GM18867 (cell line): ENCODE results near the gene KAZN.

Source experiments
- ATAC-seq: cut with Tn5 transposase; IDR thresholded peaks from one replicate; pipeline ENCODE4 v1.9.1; 2021; ENCODE audit warnings: mild to moderate bottlenecking, moderate library complexity; ENCODE audit not compliant: unreplicated experiment

KAZN gene

DNA sequence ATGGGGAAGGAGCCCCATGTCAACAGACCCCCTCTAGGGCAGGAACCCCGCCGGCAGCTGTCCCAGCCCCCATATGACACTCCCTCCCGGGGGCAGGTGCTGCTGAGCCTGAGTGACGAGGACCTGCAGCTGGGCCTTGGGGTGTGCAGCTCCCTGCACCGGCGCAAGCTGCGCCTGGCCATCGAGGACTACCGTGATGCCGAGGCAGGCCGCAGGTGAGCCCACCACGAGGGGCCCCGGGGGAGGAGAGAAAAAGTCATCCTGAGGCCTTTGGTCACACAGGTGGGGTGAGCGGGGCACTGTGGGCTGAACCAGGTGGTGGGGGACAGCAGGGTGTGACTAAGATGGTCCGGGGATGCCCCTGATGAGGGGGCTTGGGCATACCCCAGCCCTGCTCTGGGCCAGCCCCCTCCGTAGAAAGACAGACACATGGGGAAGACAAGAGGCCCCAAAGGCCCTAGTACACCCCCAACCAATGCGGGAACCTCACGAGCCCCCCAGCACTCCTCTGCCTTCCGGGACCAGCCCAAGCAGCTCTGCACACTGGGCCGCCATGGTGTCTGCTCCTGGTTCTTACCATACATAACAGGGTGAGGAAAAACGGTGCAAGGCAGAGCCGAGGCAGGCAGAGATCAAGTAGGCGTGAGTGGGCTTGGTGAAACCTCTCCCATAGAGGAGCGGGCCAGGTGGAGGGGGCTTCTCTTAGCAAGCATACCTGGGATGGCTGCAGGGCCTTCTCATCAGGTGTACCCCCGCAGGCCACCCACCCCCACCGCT lies 496.4 kb downstream of the KAZN start:
- no peak for ATAC-seq

DNA sequence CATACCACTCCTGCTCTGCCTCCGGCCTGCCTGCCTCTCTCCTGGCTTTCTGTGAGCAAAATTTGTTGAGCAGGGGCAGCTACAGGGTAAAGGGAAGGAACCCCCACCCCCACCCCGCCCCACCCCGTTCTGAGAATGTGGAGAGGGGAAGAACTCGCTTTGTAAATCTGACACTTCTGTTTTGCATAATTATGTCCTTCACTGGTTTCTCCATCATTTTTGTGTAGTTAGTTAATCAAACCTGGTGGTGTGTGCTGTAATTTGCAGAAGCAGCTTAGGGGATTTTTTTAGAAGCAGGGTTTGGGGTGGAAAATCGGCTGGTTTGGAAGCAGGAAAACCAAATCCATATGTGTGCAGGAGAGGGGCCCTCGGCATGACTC lies 497.0 kb downstream of the KAZN start:
- ATAC-seq = no peak

DNA sequence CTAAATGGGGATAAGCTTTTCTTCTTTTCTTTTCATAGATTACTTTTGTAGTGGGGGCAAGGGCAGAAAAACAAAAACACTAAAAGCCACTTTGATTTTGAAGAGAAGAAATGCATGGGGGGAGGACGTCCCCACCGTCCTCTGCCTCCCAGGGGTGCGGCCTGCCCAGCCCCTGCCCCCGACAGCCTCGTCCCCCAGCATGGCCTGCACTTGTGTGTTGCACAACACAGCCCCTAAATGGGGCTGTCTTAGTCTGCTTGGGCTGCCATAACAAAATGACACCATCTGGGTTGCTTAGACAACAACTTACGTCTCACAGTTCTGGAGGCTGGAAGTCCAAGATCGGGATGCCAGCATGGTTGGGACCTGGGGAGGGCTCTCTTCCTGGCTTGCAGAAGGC lies 497.8 kb downstream of the KAZN start:
- ATAC-seq = no peak

DNA sequence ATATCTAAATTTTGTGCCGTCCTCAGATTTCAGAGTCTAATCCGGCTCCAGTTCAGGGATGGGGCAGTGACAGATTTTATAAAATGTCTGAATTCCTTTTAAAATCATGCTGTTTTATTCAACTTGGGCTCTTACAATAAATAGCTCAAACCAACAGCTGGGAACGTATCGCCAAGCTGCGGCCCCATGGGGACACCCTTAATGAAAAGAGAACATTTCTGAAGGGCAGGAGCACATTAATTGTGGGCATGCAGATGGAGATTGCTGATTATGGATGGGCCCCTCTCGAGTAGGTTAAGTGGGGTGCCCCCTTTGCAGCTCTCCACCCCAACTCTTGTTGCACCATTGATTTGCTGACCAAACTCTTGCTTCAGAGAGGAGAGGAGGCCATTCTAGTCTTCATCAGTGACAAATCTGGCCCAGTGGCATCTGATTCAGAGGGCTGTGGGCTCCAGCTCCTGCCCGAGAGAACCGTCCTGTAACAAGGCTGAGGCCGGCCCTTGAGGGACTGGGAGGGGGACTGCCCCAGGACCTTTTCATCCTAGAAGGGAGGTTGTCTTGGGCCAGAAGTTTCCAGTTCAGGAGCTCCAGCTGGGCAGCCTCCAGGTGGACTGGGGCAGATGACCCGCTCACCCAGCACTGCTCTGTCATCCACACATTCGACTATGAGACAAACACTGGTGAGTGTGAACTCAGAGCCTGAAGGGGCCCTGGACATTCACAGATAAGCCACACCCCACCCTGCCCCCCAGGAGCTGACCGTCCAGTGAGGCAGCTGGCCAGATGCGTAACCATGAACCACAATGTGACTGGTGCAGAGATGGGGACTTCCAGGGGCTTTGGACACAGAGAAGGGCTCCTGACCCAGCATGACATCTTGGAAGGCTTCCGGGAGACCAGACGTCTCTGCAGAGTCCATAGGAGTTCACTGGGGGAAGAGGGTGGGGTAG lies 500.0 kb downstream of the KAZN start:
- ATAC-seq = no peak

DNA sequence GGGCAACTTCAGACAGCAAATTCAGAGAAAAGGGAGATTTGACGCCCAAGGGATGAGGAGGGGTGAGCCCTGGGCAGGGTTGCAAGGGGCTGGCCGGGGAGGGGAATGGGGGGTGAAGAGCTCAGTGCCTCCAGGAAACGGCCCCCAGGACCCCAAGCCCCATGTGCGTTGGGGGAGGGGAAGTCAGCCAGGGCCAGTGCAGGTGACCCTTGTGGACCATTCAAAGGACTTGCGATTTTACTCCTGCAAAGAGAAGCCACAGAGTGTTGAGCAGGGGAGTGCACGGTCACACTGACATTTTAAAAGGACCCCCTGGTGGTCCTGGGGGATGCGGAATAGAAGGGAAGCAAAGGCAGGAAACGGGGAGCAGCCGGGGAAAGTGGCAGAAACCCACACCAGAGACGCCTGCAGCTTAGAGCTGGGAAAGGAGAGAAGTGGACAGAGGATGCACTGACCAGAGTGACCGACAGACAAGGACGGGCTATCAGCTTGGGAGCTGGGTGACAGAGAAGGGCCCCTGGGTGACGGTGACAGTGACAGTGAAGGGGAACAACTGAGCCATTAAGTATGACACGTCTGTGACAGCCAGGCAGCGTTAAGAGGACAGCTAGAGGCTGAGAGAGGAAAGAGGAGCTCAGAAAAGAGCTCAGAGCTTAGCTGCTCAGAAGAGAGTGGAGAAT lies 501.1 kb downstream of the KAZN start:
- ATAC-seq = no peak

DNA sequence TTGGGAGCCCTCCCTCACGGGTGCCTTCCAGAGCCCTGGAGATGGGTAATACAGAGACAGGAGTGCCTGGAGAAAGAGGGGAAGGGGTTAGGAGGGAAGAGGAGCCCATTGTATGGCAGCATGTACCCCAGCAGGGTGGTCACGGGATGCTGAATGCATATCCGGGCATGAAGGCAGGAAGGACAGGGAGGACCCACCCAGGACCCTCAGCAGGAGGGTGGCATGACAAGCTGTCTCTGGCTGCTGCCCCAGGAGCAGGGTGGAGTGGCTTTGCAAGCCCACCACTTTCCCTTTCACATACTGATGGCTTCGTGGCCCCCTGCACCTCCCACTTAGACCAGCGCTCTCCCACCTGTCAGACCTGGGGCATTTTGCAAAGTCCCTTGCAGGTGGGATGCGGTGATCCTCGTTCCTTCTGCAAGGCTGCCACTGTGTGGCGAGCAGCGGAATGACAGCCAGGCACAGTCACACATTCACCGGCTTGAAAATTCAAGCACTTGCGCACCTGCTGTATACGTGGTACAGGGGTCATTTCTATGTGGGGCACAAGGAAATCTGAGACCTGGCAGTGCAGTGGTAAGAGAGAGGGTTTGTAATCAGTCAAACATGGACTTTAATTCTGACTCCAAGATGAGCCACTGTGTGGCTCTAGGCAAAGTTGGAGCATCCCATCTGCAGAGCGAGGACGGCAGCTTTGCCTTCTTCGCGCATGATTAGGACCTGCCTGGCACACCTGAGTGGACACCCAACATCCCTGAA lies 501.8 kb downstream of the KAZN start:
- ATAC-seq = no peak

DNA sequence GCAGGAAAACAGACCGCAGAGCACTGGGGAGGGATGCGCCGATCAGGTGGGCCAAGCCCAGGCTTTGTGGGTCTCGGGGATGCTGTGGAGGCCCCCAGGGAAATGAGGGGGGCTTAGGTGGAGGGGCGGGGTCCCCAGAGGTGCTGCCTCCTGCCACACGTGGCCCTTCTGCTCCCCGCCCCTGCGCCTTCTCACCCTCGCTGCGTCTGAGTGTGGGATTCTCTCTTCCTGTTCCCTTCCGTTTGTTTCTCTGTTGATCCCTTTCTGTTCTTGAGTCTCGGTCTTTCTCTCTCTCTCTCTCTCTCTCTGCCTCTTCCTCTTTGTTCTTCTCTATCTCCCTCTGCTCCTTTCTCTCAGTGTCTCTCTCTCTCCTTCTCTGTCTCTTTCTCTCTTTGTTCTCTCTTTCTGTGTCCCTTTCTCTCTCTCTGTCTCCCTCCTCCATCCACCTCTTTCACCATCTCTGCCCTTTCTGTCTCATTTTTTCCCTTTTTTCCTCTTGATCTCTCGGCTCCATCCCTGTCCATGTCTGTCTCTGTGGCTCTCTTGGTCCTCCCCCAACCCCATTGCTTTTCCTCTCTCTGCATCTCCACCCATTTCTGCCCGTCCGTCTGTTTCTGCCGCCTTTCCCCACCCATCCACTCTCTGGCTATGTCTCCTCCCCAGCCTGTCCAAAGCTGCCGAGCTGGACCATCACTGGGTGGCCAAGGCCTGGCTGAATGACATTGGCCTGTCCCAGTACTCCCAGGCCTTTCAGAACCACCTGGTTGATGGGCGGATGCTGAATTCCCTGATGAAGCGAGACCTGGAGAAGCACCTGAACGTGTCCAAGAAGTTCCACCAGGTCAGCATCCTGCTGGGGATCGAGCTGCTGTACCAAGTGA lies 502.6 kb downstream of the KAZN start:
- no peak for ATAC-seq

DNA sequence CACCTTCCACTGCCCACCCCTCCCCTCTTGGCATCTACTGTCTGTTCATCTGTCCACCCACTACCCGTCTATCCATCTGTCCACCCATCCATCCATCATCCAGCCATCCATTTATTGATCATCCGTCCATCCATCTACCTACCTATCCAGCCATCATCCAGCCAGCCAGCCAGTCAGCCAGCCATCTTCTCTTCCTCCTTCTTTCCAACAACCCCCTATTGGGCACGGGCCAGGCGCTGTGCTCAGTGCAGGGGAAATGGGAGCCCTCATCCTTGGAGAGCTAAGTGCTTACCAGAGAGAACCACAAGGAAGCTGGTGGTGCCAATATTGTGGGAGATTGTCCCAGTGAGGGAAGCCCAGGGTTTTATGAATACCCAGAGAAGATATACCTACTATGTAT lies 503.3 kb downstream of the KAZN start:
- no peak for ATAC-seq

DNA sequence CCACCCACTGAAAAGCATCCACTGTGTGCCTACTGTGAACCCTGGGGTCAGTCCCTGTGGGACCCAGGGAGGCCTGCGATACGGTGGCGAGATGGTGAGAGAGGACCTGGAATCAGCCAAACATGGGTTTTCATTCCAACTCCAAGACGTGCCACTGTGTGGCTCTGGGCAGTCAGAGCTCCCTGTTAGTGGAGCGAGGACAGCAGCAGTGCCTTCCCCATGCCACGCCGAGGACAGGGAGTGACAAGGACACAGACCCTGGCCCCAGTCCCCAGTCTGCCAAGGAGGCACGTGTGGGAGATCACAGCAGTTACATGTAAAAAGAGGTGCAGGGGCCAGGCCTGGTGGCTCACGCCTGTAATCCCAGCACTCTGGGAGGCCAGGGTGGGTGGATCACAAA lies 504.2 kb downstream of the KAZN start:
- ATAC-seq = no peak

DNA sequence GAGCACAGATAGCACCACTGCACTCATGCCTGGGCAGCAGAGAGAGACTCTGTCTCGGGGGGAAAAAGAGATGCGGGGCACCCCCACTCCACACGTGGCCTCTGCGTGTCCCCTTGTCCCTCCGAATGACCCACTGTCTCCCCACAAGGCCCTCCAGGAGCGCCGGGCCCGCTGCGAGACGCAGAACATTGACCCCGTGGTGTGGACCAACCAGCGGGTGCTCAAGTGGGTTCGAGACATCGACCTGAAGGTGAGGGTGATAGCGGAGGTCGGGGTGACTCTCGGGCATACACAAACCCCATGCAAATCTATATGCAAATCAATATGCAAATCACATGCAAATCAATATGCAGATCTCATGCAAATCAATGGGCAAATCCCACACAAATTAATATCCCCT lies 504.7 kb downstream of the KAZN start:
- ATAC-seq = no peak

DNA sequence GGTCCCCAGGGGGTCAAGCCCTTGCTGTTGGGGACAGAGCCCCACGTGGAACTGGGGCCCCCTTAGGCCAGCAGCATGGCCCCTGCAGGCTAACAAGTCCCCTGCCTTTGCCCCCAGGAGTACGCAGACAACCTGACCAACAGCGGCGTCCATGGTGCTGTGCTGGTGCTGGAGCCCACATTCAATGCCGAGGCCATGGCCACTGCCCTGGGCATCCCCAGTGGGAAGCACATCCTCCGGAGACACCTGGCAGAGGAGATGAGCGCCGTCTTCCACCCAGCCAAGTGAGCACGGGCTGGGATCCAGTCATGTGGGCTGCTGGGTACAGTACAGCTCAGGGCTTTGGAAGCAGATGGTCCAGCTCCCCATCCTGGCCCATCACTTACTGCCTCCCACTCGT lies 505.4 kb downstream of the KAZN start:
- no peak for ATAC-seq

DNA sequence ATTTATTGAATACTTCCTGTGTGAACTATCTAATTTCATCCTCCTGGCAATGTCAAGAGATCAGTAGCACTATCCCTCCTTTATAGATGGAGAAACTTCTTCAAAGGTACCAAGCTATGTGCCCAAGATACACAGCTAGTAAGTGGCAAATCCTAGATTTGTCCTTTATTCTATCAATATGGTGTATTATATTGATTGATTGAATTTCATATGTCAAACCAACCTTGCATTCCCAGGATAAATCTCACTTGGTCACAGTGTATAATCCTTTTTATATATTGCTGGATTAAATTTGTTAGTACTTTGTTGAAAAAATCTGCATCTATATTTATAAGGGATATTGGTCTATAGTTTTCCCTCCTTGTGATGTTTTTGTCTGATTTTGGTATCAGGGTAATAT lies 506.3 kb downstream of the KAZN start:
- ATAC-seq = no peak

DNA sequence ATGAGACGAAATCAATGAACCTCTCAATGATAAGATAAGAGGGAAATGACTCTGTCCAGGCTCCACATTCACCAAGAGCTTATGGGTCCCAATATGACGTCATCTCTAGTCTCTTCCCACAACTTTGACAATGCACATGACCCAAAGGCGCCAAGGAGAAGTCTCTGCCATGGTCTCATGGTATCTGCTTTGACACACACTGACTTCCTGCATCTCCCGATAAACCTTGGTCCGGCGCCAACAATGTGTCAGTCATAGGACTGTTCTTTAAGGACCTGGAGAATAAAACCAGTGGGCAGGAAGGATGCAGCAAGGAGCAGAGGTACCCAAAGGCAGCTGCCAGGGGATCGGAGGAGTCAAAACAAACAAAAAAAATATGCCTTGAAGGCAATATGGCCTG lies 508.1 kb downstream of the KAZN start:
- no peak for ATAC-seq

DNA sequence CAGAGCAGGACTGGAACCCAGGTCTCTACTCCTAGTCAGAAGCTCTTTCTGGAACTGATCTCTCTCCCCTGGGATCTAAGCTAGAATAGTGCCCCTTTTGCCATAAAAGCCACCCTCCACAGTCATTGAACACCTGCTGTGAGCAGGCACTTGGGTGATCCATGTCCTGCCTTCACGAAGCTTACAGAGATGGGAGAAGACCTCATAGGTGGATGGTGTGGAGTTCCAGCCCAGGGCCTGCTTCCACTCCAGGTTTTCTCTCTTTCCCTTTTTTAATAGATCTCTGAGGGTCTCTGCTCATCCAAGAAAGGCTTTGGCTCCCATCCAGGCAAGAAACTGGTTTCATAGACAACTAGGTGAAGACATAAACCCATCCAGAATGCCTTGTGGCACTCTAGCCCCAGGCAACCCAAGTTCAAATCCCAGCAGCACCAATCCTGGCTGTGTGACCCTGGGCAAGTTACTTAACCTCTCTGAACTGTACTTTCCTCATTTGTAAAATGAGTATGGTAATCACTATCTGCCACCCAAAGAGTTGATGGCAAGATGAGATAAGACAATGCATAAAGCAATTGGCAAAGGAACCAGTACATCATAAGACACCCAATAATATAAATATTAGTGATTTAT lies 508.7 kb downstream of the KAZN start:
- ATAC-seq = no peak

DNA sequence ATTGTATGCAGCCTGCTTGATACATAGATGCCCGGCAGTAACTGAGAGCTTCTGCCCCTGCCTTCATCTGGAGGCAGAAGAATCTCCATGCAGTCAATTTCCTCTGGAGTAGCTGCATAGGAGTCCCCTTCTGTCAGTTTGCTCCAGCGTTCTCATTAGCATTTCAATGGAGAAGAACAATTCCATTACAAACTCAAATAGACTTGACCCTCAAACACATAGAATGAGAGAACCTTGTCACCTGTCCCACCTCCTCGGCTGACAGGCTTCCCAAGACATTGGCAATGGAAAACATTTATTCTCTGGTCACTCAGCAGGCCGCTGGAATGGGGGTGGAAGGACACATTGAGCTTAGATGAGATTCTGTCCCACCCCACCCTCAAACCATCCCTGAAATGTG lies 509.4 kb downstream of the KAZN start:
- ATAC-seq = no peak

DNA sequence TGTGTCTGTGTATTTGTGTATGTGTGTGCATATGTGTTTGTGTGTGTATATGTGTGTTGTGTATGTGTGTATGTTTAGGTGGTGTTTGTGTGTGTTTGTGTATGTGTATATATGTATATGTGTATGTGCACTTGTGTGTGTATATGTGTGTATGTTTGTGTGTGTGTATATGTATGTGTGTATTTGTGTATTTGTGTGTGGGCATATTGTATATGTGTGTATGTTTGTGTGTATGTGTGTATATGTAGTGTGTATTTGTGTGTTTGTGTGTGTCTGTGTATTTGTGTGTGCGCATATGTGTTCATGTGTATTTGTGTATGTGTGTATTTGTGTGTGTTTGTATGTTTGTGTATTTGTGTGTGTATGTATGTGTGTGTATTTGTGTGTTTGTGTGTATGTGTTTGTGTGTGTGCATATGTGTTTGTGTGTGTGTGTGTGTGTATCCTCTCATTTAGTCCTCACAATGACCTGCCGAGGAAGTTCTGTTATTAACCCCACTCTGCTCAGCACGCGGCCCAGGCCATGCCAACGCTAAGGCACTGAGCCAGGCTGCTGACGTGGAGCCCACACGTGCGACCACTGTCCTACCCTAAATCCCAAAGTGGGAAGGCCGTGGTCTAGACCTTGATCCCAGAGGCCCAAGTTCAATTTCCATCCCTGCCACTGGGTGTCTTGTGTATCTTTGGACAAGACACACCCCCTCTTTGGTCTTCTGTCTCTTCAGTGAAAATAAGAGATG lies 511.8 kb downstream of the KAZN start:
- no peak for ATAC-seq

DNA sequence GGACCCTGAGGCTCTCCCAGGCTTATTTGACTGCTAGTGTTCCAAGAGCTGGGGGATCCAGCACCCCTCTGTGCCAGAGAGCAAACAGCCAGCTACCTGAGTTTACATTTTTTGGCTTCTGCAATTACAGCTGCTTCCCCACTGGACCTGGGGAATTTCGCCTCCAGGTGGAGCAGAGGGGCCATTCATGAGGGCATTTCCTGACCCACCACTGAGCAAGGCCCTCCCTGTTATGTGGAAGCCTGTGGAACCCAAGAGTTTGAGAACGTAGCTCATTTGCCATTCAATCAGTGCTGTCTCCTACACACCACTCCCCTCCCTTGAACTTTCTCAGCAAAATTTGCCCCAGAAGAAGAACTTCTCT lies 512.4 kb downstream of the KAZN start:
- no peak for ATAC-seq

DNA sequence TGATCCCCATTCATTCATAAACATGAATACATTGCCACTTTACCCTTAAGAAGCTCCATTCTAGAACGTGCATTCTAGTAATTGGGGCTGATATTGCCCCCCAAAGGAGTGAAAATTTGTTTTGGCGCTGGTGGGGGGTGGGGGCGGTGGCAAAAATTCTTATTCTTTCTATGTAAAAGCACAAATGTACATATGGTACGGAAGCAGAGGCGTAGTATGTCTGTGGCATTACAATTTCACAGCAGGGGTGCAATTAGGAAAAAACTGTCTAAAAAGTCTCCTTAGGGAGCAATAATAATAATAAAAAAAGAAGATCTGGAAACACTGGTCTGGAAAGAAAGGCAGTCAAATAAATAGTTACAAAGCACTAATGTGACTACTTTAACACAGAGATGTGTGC lies 514.7 kb downstream of the KAZN start:
- ATAC-seq = no peak

DNA sequence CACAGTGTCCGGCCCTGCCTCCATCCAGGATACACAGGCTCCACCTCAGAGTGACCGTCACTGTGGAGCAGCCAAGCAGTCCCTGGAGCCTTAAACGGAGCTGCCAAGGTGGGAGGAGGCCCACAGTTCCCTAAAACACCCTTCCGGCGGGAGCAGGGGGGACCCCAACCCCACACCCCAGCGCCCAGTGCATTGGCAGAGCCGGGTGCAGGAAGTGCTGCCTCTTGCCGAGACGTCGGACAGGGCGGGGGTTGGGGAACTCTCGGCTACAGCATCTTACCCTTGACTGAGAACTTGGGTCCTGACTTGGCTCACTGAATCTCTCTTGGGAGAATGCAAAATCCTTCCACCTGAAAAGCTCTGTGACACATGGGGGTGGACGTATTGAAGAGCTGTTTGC lies 516.4 kb downstream of the KAZN start:
- no peak for ATAC-seq
